ENCODE measurements around the gene ATOX1. TPM values are rescaled to one million over a fixed set of nuclear protein-coding genes. Genes with fewer than 3 reads are reported as not detected.
"Not testable (repeated sequence)": the region's sequence is repeated elsewhere in the genome, so short reads cannot be mapped to it uniquely, and the experiment has no call there.

The ATOX1 gene
- total and polyA plus RNA-seq, 9 donors = 45.2 to 69.1 (median 52.2) TPM

DNA sequence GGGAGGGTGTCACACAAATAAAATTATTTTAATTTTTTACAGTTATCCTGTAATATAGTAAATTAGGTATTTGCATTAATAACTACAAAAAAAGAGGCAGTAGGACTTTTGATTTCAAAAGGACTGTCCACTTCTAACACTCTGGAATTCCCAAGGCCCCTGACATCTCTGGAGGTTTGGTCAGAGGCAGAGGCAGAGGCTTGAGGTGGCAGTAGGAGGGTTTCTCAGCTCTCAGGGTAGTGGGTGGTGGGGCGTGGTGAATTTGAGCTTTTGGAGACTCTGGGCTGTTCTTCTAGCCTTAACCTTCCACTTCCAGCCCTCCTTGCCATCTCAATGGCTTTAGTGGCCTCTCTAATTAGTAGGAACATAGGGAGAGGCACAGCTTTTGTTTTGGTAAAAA, 22.8 kb downstream of the ATOX1 start:
- no peaks in the 10 kb centered on the region for H3K9me3 ChIP-seq (replicated peaks; ENCODE audit: control insufficient read depth, low read depth, low read length)
- no peak for DNase-seq
- H3K4me3 ChIP-seq (ENCODE audit: low read length) = no peak overlapping the region
- H3K27me3 ChIP-seq (ENCODE audit: control insufficient read depth, insufficient read depth, low read length) = no peaks in the 10 kb centered on the region
- H3K36me3 ChIP-seq (ENCODE audit: control insufficient read depth, insufficient read depth, low read length) = no peaks in the 10 kb centered on the region
- WGBS (ENCODE audit: insufficient coverage) = no CpG with 5 or more reads among the region's 1 CpG
- H3K4me1 ChIP-seq (ENCODE audit: control insufficient read depth, insufficient read depth, low read length) = peaks cover 13% of the 10 kb centered on the region
- no peak overlapping the region for H3K27ac ChIP-seq (ENCODE audit: low read length)

DNA sequence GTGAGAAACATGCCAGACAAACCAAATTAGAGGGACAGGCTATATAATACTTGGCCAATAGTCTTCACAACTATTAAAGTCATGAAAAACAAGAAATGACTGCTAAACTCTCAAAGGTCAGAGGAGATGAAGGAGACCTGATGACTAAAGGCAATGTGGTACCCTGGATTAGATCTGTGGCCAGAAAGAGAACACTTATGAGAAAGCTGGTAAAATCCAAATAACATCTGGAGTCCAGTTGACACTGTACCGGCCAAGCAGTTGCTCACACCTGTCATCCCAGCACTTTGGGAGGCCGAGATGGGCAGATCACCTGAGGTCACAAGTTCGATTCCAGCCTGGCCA, 24.4 kb downstream of the ATOX1 start:
- no peak for DNase-seq
- H3K9me3 ChIP-seq (replicated peaks; ENCODE audit: control insufficient read depth, low read depth, low read length) = peaks cover 2% of the 10 kb centered on the region
- H3K36me3 ChIP-seq (ENCODE audit: control insufficient read depth, insufficient read depth, low read length) = no peaks in the 10 kb centered on the region
- no peaks in the 10 kb centered on the region for H3K27me3 ChIP-seq (ENCODE audit: control insufficient read depth, insufficient read depth, low read length)
- H3K27ac ChIP-seq (ENCODE audit: low read length) = peak overlapping the region; percentile 42
- 40% methylated on average over 1 of the region's 3 CpGs for WGBS (ENCODE audit: insufficient coverage)
- no peaks in the 10 kb centered on the region for H3K4me1 ChIP-seq (ENCODE audit: control insufficient read depth, insufficient read depth, low read length)
- H3K4me3 ChIP-seq (ENCODE audit: low read length) = no peak overlapping the region

DNA sequence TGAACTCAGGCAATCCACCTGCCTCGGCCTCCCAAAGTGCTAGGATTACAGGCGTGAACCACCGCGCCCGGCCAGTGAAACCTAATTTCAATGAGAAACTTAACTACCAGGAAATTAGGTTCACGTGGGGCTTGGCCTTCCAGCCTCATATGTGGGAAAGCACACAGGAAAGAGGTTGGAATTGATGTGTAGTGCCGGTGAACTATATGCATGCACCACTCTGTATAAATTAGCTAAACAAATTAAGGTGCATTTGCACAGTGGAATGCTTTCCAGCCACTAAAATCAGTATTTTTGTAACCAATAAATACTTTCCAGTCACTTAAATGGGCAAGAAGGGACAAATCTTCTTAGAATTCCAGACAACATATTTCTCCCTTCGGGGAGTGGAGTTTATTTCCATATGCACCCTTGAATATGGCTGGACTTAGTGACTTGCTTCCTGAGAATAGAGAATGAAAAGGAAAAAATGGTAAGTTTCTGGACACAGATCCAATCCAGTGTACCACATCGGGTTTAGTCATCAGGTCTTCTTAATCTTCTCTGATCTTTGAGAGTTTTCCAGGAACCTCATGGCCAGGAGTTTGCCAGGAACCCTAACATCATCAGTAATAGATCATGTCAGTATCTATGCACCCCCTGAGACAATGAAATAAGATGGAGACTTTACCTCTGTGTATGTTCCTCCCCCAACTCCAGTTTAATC, 24.9 kb downstream of the ATOX1 start:
- no peak overlapping the region for H3K4me3 ChIP-seq (ENCODE audit: low read length)
- 71% methylated on average over 5 of the region's 9 CpGs for WGBS (ENCODE audit: insufficient coverage)
- DNase-seq = peak; percentile 73

GRCh38 chr5:151730381-151730780, 28.1 kb downstream of the ATOX1 start:
- no peaks in the 10 kb centered on the region for H3K27me3 ChIP-seq (ENCODE audit: control insufficient read depth, insufficient read depth, low read length)
- H3K4me3 ChIP-seq (ENCODE audit: low read length) = no peak overlapping the region
- no peaks in the 10 kb centered on the region for H3K36me3 ChIP-seq (ENCODE audit: control insufficient read depth, insufficient read depth, low read length)
- H3K27ac ChIP-seq (ENCODE audit: low read length) = no peak overlapping the region
- no peak for DNase-seq
- no peaks in the 10 kb centered on the region for H3K4me1 ChIP-seq (ENCODE audit: control insufficient read depth, insufficient read depth, low read length)
- WGBS (ENCODE audit: insufficient coverage) = no CpG with 5 or more reads among the region's 7 CpGs
- H3K9me3 ChIP-seq (replicated peaks; ENCODE audit: control insufficient read depth, low read depth, low read length) = peaks cover 2% of the 10 kb centered on the region

More for the DNA sequence above, 24.9 kb downstream of the ATOX1 start:
- Histone ChIP-seq H3K9me3 (replicated peaks; ENCODE audit: control insufficient read depth, low read depth, low read length) (peaks cover 2% of the 10 kb centered on the region), H3K27me3 (ENCODE audit: control insufficient read depth, insufficient read depth, low read length) (no peaks in the 10 kb centered on the region), H3K27ac (ENCODE audit: low read length) (peak overlapping the region; percentile 42), H3K36me3 (ENCODE audit: control insufficient read depth, insufficient read depth, low read length) (no peaks in the 10 kb centered on the region), H3K4me1 (ENCODE audit: control insufficient read depth, insufficient read depth, low read length) (no peaks in the 10 kb centered on the region)

DNA sequence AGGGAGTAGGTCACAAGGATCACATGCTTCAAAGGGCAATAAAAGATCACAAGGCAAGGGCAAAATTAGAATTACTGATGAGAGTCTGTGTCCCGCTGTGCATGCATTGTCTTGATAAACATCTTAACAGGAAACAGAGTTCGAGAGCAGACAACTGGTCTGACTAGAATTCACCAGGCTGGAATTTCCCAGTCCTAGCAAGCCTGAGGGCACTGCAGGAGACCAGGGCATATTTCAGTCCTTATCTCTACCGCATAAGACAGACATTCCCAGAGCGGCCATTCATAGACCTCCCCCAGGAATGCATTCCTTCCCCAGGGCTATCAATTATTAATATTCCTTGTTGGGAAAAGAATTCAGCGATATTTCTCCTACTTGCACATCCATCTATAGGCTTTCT, 28.8 kb downstream of the ATOX1 start:
- 86% methylated on average over 2 of the region's 5 CpGs for WGBS (ENCODE audit: insufficient coverage)
- H3K36me3 ChIP-seq (ENCODE audit: control insufficient read depth, insufficient read depth, low read length) = not testable (repeated sequence)

DNA sequence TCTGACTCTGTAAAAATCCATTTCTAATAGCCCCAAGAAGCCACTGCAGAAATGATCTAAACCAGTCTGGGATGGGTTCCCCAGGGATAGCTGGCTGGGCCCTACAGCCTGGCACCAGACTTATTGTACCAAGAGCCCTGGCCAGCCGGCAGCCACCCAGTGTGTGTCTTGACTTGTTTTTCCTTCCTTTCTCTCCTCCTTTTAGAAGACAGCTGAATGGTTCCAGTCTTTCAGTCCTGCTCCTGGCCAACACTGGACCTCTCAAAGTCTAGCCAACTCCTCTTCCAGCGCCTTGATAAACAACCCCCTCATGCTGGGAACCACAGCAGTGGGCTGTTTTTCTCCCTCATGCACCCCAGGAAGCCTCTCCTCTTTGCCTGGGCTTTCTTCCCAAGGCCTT, 34.1 kb downstream of the ATOX1 start:
- H3K27ac ChIP-seq (ENCODE audit: low read length) = no peak overlapping the region
- H3K27me3 ChIP-seq (ENCODE audit: control insufficient read depth, insufficient read depth, low read length) = no peaks in the 10 kb centered on the region
- H3K36me3 ChIP-seq (ENCODE audit: control insufficient read depth, insufficient read depth, low read length) = no peaks in the 10 kb centered on the region
- peaks cover 10% of the 10 kb centered on the region for H3K4me1 ChIP-seq (ENCODE audit: control insufficient read depth, insufficient read depth, low read length)
- no peak overlapping the region for H3K4me3 ChIP-seq (ENCODE audit: low read length)
- DNase-seq = no peak
- WGBS (ENCODE audit: insufficient coverage) = 87% methylated on average over 2 of the region's 2 CpGs
- no peaks in the 10 kb centered on the region for H3K9me3 ChIP-seq (replicated peaks; ENCODE audit: control insufficient read depth, low read depth, low read length)

More for the DNA sequence above, 28.8 kb downstream of the ATOX1 start:
- H3K4me1 ChIP-seq (ENCODE audit: control insufficient read depth, insufficient read depth, low read length); H3K4me3 ChIP-seq (ENCODE audit: low read length); DNase-seq; H3K27me3 ChIP-seq (ENCODE audit: control insufficient read depth, insufficient read depth, low read length); H3K9me3 ChIP-seq (replicated peaks; ENCODE audit: control insufficient read depth, low read depth, low read length); H3K27ac ChIP-seq (ENCODE audit: low read length): not testable (repeated sequence)

- H3K9me3 ChIP-seq (replicated peaks; ENCODE audit: control insufficient read depth, low read depth, low read length) = no peaks in the 10 kb centered on the region
- H3K27ac ChIP-seq (ENCODE audit: low read length) = no peak overlapping the region
- no peaks in the 10 kb centered on the region for H3K36me3 ChIP-seq (ENCODE audit: control insufficient read depth, insufficient read depth, low read length)
- no peak overlapping the region for H3K4me3 ChIP-seq (ENCODE audit: low read length)
- no peak for DNase-seq
- H3K4me1 ChIP-seq (ENCODE audit: control insufficient read depth, insufficient read depth, low read length) = peaks cover 26% of the 10 kb centered on the region
- no peaks in the 10 kb centered on the region for H3K27me3 ChIP-seq (ENCODE audit: control insufficient read depth, insufficient read depth, low read length)
Measured at GRCh38 chr5:151722546-151722945, 35.9 kb downstream of the ATOX1 start.

GRCh38 chr5:151721812-151722391, 36.5 kb downstream of the ATOX1 start:
- H3K4me1 ChIP-seq (ENCODE audit: control insufficient read depth, insufficient read depth, low read length) = peaks cover 30% of the 10 kb centered on the region
- H3K27ac ChIP-seq (ENCODE audit: low read length) = no peak overlapping the region
- no peaks in the 10 kb centered on the region for H3K36me3 ChIP-seq (ENCODE audit: control insufficient read depth, insufficient read depth, low read length)
- no peaks in the 10 kb centered on the region for H3K27me3 ChIP-seq (ENCODE audit: control insufficient read depth, insufficient read depth, low read length)
- DNase-seq = no peak
- no peak overlapping the region for H3K4me3 ChIP-seq (ENCODE audit: low read length)
- no peaks in the 10 kb centered on the region for H3K9me3 ChIP-seq (replicated peaks; ENCODE audit: control insufficient read depth, low read depth, low read length)

- Histone ChIP-seq H3K4me3 (ENCODE audit: low read length) (no peak overlapping the region), H3K27me3 (ENCODE audit: control insufficient read depth, insufficient read depth, low read length) (no peaks in the 10 kb centered on the region), H3K4me1 (ENCODE audit: control insufficient read depth, insufficient read depth, low read length) (peaks cover 30% of the 10 kb centered on the region), H3K9me3 (replicated peaks; ENCODE audit: control insufficient read depth, low read depth, low read length) (no peaks in the 10 kb centered on the region), H3K27ac (ENCODE audit: low read length) (peak overlapping the region; percentile 49), H3K36me3 (ENCODE audit: control insufficient read depth, insufficient read depth, low read length) (no peaks in the 10 kb centered on the region)
- no peak for DNase-seq
- 60% methylated on average over 1 of the region's 3 CpGs for WGBS (ENCODE audit: insufficient coverage)
Measured at GRCh38 chr5:151721087-151721646, 37.3 kb downstream of the ATOX1 start.

- H3K36me3 ChIP-seq (ENCODE audit: control insufficient read depth, insufficient read depth, low read length) = no peaks in the 10 kb centered on the region
- no peaks in the 10 kb centered on the region for H3K27me3 ChIP-seq (ENCODE audit: control insufficient read depth, insufficient read depth, low read length)
- DNase-seq = no peak
- peaks cover 30% of the 10 kb centered on the region for H3K4me1 ChIP-seq (ENCODE audit: control insufficient read depth, insufficient read depth, low read length)
- H3K4me3 ChIP-seq (ENCODE audit: low read length) = no peak overlapping the region
- whole genome bisulfite sequencing (ENCODE audit: insufficient coverage) = 95% methylated on average over 1 of the region's 2 CpGs
- no peaks in the 10 kb centered on the region for H3K9me3 ChIP-seq (replicated peaks; ENCODE audit: control insufficient read depth, low read depth, low read length)
- no peak overlapping the region for H3K27ac ChIP-seq (ENCODE audit: low read length)
Measured at GRCh38 chr5:151720215-151720614, 38.2 kb downstream of the ATOX1 start.
